ENCODE data around the gene PITPNB. TPM values are rescaled to one million over a fixed set of nuclear protein-coding genes. Genes with fewer than 3 reads are reported as not detected.

PITPNB gene
- total RNA-seq, 1 donor: 29.4 TPM

DNA sequence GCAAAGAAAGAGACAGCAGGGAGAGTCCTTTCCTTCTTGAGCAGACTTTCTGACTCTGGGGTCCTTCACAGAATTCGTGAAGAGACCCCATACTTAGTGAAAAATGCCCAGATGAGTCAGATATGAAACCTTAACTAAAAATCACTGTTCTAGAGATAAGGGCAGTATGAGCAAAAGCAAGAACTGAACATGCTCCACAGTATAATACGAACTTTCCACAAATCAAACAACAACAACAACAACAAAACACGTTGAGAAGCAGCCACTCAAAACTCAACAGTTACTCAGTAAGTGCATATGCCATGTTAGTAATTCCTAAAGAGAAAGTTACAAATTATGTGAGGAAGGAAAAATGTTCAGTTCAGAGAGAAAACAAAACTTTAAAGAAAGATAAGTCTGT is 44.3 kb downstream of the PITPNB start:
- TF ChIP-seq, protein P1, sequence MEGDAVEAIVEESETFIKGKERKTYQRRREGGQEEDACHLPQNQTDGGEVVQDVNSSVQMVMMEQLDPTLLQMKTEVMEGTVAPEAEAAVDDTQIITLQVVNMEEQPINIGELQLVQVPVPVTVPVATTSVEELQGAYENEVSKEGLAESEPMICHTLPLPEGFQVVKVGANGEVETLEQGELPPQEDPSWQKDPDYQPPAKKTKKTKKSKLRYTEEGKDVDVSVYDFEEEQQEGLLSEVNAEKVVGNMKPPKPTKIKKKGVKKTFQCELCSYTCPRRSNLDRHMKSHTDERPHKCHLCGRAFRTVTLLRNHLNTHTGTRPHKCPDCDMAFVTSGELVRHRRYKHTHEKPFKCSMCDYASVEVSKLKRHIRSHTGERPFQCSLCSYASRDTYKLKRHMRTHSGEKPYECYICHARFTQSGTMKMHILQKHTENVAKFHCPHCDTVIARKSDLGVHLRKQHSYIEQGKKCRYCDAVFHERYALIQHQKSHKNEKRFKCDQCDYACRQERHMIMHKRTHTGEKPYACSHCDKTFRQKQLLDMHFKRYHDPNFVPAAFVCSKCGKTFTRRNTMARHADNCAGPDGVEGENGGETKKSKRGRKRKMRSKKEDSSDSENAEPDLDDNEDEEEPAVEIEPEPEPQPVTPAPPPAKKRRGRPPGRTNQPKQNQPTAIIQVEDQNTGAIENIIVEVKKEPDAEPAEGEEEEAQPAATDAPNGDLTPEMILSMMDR (IDR thresholded peaks at IDR 0.05; ENCODE audit: insufficient read depth, low read depth, low read length): no peak
- no peak for DNase-seq (ENCODE audit: low read depth)
- H3K4me3 ChIP-seq (ENCODE audit: low read depth, low read length): no peak overlapping the region

DNA sequence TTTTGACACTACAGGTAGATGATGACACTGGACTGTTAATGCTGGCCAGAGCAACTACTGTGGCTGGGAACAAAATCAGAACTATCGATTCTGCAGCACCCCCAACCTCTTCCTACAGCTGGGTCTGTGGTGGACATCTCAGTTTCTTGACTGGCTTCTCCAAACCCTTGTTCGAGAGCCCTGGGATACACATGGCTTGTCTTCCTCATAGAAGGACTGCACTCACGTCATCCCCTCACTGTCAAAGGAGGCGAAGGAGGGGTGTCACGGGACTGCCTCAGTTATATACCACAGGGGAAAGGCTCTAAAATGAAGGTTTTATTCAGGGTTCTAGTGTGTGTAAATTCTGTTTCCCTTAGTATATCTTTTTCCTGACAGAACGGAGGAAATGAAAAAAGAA is 44.9 kb downstream of the PITPNB start:
- DNase-seq (ENCODE audit: low read depth): no peak
- TF ChIP-seq, protein P1 (IDR thresholded peaks at IDR 0.05; ENCODE audit: insufficient read depth, low read depth, low read length): no peak
- H3K4me3 ChIP-seq (ENCODE audit: low read depth, low read length): no peak overlapping the region

DNA sequence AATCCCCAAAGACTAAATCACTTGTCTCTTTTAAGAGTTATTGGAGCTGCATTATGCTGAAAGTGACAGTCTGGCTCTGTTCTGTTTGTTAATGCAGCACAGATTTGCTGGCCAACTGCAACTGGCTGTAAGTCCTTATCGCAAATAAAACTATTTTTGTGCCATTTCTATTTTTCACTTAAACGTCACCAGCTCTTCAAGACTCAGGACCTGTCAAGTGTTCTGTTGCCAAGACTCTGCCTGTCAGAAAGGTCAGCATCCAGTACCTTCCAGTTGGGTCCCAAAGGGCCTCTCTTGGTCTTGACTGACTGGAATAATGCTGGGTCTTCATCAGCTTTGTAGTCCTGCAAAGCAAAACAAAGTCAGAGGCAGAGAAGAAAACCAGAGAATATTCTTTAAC is 45.6 kb downstream of the PITPNB start:
- TF ChIP-seq, protein P1 (IDR thresholded peaks at IDR 0.05; ENCODE audit: insufficient read depth, low read depth, low read length): no peak
- DNase-seq (ENCODE audit: low read depth): no peak
- no peak overlapping the region for H3K4me3 ChIP-seq (ENCODE audit: low read depth, low read length)

DNA sequence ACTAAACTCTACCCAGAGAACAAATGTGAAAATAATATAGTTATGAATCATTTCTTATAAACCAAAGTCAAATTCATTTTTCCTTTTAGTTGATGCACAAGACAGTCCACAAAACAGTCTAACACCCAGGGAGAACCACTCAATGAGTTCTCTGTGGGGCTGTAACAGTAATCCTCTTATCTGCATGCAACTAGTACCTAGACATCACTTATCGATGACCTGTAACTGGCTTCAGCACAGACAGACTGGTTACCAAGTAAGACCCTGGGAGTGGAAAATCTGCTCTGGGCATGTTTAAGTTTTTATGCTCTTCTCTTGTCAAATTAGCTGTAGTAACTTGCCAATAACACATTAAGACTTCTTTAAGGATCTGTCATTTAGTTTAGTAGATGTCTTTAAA is 46.6 kb downstream of the PITPNB start:
- TF ChIP-seq, protein P1 (IDR thresholded peaks at IDR 0.05; ENCODE audit: insufficient read depth, low read depth, low read length): no peak
- H3K4me3 ChIP-seq (ENCODE audit: low read depth, low read length): no peak overlapping the region
- DNase-seq (ENCODE audit: low read depth): no peak

DNA sequence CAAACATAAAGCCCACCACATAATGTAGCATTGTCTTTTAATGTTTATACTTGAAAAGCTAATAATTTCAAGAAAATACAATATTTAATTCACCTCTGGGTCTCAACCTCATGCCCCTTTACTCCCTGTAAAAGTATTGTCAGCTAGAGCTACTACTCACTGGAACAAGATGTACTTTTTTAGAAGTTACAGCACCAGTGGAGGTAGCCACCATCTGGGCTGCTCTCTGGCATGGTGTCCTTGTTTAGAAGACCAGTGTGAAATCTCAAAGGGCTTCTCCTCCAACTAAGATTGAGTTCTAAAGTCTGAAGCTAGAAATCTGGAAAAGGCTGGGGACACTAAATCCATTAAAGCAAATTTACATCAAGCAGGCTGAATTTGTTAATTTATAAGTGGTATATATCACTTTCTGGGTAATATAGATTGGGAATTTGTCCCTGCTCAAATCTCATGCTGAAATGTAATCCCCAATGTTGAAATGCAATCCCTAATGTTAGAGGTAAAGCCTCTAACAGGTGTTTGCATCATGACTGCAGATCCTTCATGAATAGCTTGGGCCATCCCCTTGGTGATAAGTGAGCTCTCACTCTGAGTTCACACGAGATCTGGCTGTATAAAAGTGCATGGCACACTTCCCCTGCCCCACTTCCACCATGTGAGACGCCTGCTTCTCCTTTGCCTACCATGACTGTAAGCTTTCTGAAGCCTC is 47.6 kb downstream of the PITPNB start:
- TF ChIP-seq, protein P1 (IDR thresholded peaks at IDR 0.05; ENCODE audit: insufficient read depth, low read depth, low read length): no peak
- DNase-seq (ENCODE audit: low read depth): no peak
- H3K4me3 ChIP-seq (ENCODE audit: low read depth, low read length): no peak overlapping the region

DNA sequence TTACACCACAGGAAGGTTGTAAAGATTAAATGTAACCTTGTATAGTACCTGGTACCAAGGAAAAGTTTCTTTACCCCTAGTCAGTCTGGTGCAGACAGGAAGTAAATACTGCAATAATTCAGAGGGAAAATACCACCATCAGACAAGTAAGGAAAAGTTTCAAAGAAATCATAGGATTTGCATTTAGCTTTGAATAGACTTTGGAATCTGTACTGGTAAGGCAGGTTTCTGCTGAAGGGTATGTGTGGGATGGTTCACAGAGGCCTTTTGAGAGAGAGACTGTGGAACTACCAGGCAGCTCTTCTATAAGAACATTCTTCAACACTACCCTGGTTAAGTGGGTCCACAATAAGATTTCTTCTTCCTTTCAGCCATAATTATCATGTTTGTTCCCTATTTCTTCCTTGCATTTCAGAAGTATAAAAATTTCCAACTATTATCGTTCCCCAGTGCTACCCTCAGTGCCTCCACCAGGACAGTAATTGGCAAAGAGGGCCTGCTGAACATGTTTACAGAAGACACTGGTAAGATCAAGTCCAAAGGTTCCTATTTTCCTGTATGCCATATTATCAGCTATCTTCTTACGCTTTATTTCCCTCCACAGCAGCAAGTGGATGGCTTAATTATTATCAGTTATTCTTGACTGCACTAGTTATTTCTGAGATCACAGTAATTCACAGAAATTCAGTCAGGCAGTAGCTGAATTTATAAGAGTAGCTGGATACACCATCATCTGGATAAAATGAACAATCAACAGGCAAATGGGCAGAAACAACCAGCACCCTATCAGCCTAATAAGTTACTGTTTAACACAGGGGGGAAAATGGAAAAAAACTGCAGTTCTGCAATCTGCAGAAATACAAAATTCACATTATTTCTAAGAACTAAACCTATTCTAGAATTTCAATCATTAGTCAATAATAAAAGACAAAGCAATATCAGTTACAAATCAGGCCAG is 48.5 kb downstream of the PITPNB start:
- TF ChIP-seq, protein P1 (IDR thresholded peaks at IDR 0.05; ENCODE audit: insufficient read depth, low read depth, low read length): no peak
- no peak for DNase-seq (ENCODE audit: low read depth)
- no peak overlapping the region for H3K4me3 ChIP-seq (ENCODE audit: low read depth, low read length)

Data from fibroblast of villous mesenchyme (primary cell).